GM10847 (cell line): ENCODE results near the gene ANKRD44.

Experiments
- POLR2A ChIP-seq: IDR thresholded peaks from 2 replicates; pipeline ENCODE4 v1.6.1; 2011; ENCODE audit not compliant: insufficient read length; ENCODE audit errors: extremely low read depth

The ANKRD44 gene

DNA sequence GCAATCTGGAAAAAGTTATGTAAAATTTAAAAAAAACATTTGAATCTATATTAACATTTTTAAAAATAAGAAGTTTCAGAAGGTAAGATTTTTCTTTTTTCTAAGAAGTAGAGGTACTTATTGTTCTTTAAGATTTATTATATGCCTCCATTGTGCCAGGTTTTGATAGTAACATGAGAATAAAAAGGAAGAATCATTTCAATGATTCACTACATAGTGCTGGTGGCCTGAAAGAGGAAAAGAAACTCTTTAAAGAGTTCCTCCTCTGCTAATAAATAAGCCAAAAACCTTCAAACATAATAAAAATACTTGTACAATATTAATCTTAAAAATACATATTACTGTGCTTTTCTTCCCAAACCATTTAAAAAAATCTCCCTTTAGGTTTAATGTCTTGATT lies 69.0 kb downstream of the ANKRD44 start:
- TF ChIP-seq POLR2A: no peak

DNA sequence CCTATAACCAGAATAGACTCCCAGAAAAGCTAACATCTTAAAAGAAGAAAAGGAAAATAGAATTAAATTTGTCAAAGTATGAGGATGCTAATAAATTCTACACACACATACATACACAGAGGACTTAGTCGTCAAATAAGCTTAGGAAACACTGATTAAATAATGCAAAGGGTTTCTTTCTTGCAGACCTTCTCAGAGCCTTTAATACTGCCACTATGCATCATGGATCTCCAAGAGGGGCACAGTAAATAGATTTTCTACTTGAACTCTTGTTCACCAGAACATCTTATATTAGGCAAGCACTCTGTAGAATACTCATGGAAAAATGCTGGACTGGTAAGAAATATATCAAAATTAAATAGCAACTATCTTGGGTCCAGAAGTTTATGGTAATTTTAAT lies 69.4 kb downstream of the ANKRD44 start:
- TF ChIP-seq POLR2A: no peak

DNA sequence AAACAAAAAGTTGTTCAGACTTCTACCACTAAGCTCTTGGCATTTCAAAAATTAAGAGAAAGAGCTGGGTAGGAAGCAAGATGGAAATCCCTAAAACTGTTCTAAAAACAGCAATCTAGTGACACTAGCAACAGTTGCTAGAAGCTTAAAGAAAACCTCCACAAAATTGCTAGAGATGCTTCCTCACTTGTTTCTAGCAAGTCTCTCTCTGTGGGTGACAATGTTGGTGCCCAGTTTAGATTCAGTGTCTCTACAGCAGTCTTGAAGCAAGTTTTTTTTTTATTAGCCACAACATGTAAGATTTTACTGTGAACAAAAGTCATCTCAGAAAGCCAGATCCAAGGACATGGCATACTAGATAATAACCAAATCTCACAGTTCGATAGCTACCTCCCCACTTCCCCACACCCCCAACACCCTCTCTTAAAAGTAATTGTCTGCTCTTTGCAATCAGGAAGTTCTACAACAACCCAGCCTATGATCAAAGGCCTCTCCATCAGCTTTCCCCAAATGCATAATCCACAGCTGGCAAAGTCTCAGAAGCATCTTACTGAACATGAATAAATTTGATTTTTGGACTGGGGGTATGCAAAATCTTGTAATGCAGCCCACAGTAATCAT lies 70.0 kb downstream of the ANKRD44 start:
- TF ChIP-seq POLR2A: no peak

DNA sequence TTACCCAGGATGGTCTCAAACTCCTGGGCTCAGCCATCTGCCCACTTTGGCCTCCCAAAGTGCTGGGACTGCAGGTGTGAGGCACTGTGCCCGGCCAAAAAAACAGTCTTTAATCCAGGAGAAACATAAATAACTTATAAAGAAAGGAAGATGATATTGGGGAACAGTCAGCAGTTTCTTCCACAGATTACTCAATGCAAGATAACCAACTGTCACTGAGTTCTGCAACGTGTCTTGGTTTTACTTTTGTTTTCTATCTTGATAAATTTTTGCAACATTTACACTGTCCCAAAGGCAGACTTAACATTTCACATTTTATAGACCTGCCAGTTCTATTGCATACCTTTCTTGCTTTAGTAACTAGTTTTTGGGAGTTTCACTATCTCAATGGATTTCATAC lies 71.1 kb downstream of the ANKRD44 start:
- no peak for TF ChIP-seq POLR2A

DNA sequence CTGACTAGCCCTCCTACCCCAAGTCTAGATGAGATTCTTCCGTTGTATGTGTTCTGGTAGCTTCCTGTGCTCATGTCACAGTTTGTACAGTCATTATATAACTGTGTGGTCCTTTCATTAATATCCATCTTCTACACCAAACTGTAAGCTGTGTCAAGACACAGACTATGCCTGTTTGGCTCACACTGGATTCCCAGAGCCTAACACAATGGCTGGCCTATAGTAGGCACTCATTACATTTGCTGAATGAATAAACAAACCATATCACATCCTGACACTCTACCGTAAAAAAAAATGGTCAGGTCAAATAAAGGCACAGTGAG lies 72.6 kb downstream of the ANKRD44 start:
- TF ChIP-seq POLR2A: no peak

DNA sequence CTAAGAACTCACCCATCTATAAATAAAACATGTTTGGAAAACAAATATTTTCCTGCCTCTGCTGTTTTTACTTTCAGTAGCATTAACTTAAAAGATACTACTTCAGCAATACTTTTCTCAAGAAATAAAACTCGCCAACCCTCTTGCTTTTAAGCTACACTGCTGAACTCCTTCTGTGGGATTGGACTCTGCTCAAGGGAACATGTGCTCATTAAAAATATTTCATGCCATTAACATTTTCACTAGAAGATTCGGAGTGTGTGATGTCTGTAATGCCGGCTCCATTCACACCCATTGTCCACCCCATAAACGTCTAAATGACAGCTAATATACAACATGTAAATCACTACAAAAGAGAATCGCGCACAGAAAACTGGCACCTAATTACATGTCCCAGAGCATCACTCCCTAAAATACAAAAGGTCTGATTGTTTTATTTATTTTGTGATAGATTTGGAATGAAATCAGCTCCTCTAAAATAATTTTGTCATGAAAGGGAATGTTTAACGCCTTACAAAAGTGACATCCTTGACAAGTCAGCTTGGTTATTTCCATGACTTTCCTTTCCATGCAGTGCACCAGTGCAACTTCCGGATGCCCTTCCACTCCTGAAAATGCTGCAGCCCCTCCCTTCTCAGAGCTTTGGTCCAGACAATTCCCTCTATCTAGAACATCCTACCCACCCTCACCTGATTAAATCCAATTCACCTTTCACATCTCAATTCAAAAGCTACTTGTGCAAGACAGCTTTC lies 73.1 kb downstream of the ANKRD44 start:
- TF ChIP-seq POLR2A: no peak

DNA sequence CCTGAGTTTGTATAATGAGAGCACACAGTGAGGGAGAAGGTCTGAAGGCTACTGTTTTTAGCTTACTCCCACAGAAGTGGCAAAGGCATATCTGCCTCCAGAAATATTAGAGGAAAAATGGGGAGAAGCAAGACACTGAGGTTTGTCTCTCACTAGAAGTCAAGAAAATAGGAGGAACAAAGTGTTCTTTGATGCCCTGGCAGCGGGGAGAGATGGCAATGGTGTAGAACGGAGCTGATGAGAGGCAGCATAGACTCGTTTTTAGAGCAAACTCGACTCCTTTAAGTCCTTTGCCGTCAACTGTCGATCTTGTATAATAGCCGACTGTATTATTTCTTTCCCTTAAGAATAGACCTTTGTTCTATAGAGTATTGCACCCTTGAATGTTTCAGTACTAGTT lies 73.8 kb downstream of the ANKRD44 start:
- no peak for TF ChIP-seq POLR2A

DNA sequence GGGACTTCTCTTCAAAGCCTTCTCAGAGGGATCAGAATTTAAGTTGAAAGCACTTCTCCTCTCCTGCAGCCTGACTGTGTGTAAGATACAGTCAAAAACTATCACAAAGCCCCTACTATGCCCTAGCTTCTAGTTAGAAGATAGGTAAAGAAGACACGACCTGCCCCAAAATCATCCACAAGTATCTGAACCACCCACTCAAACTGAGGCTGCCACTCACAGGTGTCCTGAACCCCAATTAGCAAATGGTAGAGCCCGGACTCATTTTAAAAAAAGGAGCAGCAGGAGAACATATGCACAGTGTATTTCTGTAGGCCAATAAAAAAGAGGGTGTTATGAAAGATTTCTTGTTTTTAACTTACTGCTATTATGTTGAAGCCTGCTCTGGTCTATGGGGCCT lies 74.4 kb downstream of the ANKRD44 start:
- TF ChIP-seq POLR2A: no peak

DNA sequence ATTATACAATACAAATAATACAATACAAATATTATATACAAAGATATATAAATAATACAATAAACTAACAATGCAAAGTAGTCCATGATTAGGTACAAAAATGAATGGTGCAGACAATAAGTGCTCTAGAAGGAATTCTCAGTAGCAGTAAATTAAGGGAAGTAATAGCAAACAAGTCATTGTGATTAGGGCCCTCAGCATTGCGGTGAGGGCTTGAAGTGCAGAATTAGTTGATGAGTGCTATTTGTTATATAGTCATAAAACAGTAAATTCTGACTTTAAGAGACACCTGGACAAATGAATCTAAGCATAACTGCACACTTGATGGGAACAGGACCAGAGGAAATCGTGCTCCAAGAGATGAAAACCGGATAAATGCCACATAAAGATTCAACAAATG lies 74.9 kb downstream of the ANKRD44 start:
- no peak for TF ChIP-seq POLR2A

DNA sequence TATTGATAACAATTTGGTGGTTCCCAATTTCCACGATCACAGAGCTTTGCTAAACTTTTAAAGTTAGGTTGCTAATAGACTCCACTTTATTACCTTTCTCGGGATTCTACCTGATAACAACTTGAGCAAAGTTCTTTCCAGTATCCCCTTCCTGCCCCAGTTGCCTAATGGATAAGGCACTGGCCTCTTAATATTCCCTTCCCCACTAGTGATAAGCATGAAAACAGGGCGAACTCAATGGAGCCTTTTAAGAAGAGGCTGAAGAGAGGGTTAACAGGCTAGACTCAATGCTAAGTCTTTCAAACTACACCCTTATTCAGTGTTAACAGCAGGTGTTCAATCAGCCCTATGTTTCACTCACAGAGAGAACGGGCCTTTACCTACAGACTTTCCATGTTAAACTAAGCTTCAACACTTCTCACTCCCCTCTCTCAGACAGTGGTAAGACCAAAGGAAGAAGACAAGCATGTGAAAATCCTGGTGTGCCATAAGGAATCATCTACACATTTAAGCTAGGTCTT lies 75.8 kb downstream of the ANKRD44 start:
- no peak for TF ChIP-seq POLR2A

DNA sequence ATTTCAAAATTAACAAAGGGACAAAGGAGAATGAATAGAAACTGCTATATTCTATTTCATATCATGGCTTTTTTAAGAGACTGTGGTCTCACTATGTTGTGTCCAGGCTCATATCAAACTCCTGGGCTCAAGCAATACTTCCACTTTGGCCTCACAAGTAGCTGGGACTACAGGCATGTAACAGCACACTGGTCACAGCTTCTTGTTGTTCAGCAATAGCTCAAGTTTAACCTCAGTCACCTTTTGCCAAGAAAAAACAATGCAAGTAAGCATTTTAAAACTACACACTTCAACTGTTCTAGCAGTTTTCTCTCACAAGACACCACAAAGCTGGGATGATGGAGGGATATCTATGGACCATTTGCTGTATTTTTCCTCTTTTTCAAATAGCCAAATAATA lies 77.1 kb downstream of the ANKRD44 start:
- TF ChIP-seq POLR2A: no peak

DNA sequence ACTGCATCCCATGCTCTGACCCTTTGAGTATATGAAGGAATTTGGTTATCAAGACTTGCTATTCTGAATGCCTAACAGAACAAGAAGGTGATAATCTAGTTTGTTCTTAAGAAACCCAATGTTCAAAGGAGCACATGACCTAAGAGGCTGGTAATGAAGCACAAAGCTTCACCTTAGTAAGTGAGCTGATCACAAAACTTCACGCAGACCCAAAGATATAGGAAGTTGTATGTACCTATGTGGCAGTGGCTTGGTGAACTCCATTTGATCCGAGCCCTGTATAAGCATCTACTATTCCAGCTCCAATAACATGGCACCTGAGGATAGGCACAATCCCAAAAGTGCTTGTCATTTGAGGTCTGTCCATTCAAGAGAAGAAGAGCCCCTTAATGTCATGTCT lies 78.6 kb downstream of the ANKRD44 start:
- TF ChIP-seq POLR2A: no peak

DNA sequence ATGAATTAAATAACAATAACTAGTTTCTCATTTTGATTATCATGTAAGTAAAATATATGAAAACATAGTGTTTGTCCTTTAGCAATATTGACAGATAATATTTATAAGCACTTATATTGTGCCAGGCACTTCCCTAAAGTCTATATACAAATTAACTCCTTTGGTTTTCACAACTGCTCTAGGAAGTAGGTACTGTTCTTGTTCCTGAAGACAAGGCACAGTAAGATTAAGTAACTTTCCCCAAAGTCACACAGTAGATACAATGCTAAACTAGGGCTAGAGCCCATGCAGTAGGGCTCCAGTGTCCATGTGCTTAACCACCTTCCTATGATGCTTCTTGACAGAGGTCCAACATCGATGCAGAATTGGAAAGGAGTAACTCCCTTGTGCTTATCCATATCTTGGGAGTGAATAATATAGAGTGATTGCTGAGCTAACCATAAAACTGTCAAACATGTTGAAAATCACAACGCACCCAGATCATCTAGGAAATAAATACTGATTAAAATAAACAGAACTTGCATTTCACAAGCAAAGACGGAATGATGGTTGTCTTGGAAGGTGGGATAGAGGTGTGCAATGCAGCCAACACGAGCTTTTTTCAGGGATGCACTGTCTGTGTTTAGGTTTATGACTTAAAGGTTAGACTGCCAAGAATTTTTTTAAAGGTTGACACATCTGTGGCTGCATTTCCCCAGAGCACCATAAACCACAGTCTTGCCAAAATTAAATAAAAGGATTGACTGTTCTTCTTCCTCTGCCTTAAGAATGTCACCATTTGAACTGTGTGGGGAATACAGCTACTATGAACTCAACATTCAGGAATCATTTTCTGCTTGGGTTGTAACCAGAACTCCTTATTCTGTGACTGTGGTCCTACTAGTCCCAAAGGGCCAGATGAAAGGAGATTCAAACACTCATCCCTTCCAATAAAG lies 80.8 kb downstream of the ANKRD44 start:
- TF ChIP-seq POLR2A: no peak

DNA sequence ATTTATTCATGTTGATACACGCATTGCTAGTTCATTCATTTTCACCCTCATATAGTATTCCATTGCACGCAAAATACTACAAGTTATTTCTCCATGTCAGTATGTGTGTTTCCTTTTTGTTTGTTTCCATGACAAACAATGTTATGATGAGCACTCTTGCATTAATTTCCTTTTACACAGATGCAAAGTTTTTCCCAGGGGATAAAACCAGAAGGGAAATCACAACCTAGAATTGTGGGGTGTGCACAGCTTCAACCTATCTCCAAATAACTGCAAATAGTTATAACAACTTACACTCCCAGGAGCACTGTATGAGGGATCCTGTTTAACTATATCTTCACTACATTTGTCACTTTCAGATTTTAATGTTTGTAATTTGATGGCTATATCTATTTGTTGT lies 87.1 kb downstream of the ANKRD44 start:
- no peak for TF ChIP-seq POLR2A

DNA sequence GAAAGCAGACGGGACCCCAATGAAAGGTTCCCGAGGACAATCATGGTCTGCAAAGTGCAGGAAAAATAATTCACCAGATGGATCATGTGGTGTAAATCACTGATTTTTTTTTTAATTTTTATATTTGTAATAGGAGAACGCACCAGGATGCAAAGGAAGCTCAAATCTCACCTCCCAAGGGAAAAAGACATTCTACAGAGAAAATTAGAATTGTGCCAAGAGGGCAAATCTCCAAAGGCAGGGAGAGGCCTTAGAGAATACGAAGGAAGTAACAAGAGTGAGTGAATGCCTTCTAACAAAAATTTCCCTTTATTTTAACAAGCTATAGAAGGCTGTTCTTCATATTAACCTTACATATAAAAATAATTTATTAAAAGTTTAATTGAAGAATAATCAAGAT lies 90.9 kb downstream of the ANKRD44 start:
- no peak for TF ChIP-seq POLR2A

DNA sequence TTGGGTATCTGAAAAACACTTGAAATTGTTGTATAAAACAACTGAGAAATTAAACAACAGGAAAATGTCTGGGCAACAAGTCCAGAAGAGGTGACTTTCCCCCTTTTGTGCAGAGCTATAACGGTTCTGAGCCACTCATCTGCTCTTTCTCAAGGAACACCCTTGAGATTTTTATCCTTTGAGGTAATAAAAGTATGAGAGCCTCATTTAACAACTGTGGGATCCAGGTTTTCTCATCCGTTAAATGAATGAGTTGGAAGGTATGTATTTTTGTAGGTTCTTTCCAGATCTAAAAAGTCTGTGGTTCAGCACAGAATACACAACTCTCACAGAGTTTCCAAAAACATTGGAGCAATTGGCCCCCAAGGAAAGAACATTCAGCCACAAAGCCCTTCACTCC lies 93.0 kb downstream of the ANKRD44 start:
- TF ChIP-seq POLR2A: no peak
